Right forelimb (tissue), 1 donor: Measurements from ENCODE around the gene ATP5PD.
"Not testable (repeated sequence)": the region's sequence is repeated elsewhere in the genome, so short reads cannot be mapped to it uniquely, and the experiment has no call there.

Experiments used
- DNase-seq: peaks from one replicate; pipeline ENCODE4 v3.0.0-alpha.2; 2018

ATP5PD gene

DNA sequence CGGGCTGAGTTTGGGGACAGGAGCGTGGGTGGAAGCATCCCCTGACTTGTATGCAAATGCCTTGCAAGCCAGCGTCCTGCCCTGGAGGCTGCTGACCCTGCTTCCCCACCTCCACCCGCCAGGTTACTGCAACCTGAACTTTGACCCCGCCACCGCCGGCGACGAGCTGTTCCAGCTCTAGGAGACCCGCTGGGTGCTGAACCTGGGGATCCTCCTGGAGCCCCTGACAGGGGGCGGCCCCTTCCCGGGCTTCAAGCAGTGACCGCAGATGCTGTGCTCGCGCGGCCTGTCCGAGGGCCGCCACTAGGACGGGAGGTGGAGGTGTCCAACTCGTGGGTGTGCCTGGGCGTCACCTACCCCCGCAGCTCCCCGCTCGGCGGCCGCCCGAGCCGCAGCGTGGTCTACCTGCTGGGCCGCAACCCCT lies 30.3 kb upstream of the ATP5PD start:
- DNase-seq: no peak

DNA sequence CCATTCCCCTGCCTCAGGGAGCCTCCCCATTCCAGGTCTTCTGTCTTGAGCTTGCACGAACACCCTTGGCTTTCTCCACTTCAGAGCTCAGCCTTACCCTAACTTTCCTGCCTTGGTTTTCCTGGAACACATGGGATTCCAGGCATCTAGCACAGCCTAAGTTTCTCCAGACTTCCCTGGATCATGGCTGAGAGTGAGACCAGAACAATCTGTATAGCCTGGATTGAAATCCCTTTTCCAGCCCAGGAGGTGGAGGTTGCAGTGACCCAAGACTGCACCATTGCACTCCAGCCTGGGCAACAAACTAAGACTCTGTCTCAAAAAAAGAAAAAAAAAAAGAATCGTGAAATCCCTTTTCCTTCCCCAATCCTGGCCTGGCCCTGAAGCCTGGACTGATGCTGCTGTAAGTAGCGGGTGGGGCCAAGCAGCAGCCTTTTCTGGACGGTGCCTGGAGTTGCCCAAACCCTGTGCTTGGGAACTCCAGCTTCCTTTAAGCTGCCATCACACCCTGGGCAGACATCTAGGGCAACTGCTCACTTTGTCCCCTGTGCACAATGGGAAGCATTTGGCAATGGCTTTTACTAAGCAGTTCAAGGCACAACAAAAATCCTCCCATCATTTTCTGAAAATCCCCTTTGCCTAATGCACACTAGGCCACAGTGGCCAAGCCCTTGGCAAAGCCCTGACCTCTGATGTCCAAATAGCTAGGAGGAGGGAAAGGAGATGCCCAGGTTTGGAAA lies 29.0 kb upstream of the ATP5PD start:
- DNase-seq: no peak

DNA sequence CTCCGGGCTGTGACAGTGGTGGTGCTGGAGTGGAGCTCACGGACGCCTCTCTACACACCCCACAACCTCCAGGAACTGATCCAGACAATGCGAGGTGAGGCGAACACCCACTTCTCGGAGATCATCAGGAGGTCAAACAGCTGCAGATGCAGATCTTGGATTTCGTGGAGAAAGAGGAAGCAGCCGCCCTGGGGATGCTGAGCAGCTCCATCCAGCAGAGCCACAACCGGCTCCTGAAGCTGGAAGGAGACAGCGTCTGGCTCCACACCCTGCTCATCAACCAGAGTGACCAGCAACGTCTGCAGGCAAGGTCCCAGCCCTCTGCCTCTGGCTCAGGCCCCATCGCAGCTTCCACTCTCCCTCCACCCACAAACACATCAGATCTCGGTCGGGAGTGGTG lies 27.8 kb upstream of the ATP5PD start:
- DNase-seq: no peak

DNA sequence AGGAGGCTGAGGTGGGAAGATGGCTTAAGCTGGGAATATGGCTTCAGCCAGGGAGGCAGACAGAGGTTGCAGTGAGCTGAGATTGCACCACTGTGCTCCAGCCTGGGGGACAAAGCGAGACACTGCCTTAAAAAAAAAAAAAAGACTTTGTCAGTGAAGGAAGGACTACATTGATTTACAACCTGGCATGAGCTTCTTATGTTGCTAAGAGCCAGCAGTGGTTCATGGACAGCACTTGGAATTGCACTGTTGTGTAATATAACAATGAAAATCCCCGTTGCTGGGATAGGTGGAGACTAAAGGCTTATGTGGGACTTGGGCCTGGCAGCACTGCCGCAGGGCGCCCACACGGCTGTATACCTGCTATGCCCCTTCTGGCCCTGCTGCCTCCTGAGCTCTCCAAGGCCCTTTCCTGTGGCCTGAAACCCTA lies 26.9 kb upstream of the ATP5PD start:
- no peak for DNase-seq

DNA sequence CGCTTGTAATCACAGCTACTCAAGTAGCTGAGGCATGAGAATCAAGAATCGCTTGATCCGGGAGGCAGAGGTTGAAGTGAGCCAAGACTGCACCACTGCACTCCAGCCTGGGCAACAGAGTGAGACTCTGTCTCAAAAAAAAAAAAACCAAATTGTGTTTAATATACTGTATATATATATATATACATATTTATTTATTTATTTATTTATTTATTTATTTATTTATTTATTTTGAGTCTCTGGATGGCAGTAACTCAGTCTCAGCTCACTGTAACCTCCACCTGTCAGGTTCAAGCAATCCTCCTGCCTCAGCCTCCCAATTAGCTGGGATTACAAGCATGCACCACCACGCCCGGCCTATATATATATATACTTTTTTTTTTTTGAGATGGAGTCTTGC lies 26.1 kb upstream of the ATP5PD start:
- not testable (repeated sequence) for DNase-seq

DNA sequence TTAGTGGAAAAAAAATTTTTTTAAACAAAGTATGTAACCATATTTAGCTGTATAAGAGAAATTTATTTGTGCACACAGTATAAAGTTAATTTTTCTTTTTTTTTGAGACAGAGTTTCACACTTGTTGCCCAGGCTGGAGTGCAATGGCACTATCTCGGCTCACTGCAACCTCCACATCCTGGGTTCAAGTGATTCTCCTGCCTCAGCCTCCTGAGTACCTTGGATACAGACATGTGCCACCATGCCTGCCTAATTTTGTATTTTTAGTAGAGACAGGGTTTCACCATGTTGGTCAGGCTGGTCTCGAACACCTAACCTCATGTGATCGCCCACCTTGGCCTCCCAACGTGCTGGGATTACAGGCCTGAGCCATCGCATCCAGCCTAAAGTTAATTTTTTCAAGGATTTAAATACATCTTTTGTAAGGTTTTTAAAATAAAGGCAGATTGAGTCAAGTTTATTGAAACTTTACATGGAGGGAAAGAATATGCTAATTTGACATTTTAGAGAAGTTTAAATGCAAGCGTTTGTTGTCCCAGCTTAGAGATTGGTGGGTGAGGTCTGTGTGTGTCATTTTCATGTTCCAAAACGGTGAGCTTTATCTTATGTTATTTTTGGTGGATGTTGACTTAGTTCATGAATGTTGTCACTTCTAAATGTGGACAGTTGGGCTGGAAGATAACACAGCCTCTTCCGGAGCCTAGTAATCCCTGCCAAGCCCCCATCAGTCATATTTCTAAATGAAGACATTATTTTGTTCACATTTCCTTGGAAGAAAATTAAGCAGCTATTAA lies 24.9 kb upstream of the ATP5PD start:
- not testable (repeated sequence) for DNase-seq

DNA sequence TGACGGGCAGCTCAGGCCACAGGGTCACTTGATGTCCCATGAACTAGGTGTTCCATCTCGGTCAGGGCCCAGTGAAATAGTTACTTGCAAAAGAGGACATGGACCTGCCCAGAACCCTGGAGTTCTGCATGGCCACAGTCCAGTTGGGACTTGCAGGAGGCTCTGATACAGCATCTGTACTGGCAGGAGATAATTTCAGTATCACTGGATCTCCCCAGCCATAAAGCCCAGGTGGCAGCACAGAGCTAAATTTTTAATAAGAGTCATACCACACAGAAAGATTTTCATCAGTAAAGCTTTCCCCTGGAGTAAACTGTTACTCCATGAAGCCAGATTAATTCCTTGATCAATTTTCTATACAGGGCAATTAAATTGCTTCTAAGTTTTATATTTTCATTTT lies 23.0 kb upstream of the ATP5PD start:
- DNase-seq: no peak

DNA sequence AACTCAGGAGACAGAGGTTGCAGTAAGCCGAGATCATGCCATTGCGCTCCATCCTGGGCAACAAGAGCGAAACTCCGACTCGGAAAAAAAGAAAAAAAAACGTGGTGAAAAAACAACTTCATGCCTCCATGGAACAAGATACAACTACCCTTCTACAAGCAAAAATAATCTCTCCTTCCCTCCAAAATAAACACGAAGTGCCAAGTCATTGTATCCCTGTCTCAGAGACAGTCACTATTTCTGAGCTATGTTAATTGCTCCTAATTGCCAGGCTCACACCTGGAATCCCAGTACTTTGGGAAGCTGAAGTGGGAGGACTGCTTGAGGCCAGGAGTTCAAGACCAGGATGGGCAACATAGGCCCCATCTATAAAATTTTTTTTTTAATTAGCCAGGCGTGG lies 22.0 kb upstream of the ATP5PD start:
- no peak for DNase-seq

DNA sequence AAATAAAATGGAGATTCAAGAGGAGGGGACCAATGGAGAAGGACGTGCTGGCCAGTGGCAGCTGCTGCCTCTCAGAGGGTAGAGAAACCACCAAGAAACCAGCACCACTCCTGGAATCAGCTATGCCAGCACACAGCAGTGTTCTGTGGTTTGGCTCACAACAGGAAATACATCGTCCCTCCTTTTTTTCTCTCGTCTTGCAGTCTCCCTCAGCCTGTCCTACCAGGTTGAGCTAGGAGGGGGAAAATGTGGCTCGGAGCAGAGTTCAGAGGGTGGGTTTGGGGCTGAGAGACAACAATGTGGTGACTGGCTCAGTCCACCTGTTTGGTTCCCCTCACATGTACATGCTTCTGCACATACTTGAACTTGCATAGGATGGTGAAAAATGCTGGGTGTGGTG lies 21.1 kb upstream of the ATP5PD start:
- DNase-seq: no peak

DNA sequence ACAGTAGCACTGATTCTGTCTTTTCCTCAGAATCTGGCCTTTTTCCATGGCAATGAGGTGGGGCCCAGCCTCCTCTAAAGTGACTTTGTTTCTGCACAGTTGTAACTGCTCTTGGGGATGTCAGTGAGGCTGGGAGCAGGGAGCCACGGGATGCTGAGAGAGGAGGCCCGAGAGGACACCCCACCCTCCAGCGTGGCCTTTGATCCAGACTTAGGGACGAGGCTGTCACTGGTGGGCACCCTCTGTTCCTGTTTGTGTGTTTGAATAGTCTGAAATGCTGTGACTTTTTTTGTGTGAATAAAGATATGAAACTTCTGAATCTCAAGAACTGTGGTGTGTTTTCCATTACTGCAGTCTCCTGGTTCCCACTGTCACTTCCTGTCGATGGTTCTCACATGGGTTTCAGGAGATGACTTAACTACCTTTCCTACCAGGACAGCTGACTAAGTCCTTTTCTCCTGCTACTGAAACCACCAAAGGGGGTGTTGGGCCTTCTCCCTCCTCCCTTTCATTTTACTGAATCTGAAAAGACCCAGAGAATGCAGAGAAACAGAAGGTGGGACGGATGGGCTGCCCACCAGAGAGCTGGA lies 18.9 kb upstream of the ATP5PD start:
- no peak for DNase-seq

DNA sequence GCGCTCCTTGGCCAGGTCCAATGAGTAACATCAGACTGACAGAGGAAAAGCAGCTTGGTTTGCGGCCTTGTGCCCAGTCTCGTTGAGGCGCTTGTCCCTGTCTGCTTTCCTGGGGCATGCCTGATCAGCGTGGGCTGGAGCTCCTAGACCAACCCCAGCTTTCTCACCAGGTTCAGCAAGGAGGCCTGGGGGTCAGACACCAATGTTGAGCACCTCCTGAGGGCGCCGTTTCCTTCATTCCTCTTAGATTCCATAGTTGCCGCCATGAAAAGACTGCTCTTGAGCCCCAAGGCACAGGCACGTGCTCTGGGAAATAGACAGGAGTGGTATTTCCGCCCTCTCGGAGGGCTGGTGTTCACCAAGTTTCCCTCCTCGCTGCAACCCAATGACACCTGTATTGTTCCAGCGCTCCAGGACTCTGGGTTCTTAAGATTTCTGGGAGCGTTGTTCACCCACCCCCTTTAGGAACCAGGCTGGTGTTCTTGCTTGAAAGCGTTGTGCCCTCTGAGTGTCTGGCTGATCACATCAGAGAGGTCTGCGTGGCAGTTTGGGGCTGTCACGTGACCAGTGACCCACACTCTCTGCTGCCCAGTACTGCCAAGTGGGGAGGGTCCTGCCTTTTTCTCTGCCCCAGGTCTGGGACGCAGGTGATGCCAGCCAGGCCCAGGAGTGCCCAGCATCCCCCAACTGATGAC lies 18.2 kb upstream of the ATP5PD start:
- no peak for DNase-seq

DNA sequence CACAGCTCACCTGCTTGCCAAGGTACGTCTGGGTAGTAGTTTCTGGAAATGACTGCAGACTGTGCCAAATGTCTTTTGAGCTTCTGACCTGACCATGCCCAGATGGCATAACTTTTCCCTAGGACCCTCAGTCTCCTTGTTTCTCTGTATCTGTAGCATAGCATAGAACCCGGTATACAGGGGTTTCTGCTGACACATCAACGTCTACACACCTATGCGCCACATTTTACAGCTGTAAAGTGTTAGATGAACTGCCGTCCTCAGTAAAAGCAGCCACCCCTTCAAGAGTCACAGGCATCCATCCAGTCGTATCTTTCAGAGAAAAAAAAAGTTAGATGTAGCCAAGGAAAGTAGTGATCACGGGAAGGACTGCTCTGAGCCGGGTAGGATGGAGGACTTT lies 17.7 kb upstream of the ATP5PD start:
- no peak for DNase-seq

DNA sequence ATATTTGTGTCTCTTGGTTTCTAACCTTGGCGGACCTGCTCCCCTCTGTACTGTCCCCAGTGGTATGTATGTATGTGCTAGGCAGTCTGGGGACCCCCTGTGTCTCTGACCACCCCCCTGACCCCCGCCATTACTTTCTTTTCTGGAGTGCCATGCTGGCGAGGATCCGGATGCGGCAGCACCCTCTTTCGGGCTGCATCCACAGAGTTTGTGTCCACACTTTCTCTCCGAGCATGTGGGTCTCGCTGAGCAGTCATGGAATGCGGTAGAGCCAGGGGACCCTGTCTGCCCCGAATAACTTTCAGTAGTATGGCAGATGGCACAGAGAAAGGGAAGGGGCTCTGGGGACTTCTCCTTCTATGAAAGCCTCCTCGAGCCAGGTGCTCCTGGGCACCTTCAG lies 17.3 kb upstream of the ATP5PD start:
- DNase-seq: no peak

DNA sequence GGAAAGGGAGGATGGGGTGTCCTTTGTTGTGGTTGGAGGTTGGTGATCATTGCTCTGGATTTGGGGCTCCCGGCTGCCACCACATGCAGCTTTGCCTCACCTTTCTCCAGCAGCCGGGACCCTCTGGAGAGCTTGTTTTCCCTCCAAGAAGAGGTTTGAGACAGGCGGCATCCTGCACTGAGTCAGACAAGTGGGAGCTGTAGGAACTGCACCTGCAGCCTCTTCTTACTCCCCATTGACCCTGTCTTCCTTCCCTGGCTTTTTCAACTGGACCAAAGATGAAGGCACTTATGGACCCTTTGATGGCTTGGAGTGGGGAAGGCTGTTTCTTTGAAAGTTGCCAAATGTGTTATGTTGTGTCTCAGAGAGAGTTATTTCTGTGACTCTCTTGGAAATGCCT lies 16.9 kb upstream of the ATP5PD start:
- DNase-seq: no peak

DNA sequence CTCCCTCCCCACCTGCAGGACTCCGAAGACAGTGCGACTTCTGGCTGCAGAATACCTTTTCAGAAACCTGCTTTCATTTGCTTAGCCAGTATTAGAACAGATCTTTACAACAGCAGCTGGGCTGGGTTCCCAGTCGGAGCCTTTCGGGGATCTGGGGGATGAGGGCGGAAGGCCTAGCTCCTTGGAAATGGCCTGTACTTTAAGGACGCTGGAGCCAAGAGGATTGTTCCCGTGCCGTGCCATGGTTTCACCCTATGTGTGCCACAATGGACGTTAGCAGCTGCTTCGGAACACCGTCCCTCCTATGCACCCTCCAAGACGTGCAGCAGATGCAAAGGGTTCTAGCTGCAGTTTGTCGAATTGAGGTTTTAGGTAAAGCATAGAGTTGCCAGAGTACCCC lies 16.4 kb upstream of the ATP5PD start:
- no peak for DNase-seq

DNA sequence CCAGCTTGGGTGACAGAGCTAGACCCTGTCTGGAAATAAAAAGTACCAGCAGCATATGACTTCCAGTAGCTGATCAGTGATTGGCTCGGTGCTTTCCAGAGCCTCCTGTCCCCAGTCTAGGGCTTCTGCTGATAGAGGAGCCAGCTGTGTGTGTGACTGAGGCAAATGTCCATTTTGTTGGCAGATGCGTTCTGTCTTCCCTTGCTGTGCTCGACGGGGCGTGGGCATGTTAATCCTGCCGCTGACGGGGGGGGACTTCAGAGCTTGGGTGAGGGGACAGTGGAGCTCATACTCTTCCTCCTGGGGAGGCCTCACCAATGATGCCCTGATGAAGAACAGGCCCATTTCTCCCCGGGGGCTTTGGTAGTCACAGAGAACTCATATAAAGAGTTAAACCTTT lies 14.8 kb upstream of the ATP5PD start:
- DNase-seq: no peak

DNA sequence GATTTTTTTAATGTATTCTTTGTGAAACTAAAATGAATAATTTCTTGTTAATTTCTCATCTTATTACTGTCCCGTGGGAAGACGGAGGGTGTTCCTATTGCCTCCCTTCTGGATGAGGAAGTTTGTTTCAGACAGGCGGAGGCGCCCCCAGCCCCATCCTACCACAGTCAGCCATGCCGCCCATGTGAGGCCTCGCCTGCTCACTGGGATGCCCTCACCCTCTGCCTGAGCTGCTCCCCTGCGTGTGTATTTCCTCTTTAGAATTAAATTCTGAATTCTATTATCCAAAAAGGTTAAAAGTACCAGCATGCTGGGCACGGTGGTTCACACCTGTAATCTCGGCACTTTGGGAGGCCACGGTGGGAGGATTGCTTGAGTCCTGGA lies 14.3 kb upstream of the ATP5PD start:
- no peak for DNase-seq

DNA sequence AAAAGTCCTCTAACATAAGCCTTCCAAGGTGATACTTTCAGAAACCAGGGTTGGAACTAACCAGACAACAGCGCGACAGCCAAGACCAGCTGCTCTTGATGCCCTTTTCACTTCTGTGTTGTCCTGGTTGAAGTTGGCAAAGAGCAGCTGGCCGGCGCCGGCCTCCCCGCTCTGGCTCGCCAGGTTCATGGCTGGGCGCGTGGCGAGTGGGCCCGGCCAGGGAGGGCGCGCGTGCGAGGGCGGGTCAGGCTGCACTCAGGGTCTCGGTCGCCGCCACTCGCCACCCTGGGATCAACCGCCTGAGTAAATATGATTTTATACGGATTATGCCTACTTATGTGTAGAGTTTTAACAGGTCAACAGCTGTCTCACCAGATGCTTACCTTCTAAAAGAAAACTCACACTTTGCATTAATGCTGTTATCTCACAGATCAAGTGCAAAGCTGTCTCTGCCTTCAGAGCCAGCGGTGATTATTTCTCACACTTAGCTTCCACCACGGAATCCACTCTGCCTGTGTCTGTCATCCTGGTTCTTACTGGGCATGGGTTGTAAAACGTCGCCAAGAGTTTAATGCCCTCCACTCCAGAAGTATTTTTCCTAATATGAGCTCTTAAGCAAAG lies 13.8 kb upstream of the ATP5PD start:
- DNase-seq: no peak

DNA sequence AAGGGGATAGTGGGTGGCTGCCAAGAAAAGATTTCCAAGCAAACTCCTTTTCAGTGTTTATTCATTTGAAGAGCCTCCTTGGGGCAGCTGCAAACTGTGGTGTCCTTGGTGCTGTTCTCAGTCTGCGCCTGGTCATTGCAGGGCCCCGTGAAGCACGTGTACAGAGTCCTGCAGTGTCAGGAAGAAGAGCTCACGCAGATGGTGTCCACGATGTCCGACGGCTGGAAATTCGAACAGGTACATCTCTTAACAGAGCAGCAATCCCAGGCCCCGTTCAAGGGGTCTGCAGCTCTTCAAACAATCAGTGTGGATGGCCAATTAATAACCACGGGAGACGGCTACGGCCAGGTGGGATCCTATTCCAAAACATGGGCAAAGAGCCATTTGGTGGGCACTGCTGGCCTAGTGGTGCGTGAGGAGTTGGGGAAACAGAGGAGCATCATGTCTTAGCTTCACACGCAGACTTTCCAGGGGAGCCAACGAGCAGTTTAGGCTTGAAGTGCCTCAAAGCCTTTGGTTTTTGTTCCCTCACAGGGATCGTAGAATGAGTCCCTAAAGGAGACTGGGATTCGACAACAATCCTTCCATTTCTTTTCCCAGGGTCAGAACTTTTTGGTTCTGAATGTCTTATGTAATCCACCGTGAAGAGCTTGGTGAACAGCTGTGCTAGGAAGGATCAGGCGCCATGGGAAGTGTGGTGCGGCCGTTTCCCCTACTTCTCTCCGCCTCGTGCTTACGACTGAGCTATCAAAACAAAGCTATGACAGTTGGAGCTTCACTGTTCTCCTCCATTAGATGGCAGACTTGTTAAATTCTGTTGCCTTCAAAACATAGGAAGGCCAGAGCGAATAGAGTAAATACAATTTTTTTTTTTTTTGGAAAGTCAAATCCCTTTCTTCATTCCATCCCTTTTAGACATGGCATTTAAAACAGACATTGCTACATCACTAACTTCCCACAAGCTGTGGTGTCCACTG lies 12.9 kb upstream of the ATP5PD start:
- DNase-seq: no peak

DNA sequence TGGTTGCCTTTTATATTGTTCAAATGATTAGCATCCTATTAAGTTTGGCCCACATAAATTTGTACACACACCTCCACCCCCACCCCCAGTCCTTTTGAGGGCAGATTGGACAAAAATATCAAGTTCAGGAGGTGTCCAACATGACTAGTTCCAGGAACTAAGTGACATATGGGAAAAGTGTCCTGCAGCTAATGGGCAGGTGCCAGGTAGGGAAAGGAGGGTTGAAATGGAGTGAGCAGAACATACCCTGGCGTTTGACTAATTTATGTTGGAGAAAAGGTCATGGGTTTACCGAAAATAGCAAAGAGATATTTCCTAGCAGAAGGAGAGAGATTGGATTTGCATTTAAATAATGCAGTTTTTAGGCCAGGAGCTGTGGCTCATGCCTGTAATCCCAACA lies 5.2 kb upstream of the ATP5PD start:
- DNase-seq: no peak

DNA sequence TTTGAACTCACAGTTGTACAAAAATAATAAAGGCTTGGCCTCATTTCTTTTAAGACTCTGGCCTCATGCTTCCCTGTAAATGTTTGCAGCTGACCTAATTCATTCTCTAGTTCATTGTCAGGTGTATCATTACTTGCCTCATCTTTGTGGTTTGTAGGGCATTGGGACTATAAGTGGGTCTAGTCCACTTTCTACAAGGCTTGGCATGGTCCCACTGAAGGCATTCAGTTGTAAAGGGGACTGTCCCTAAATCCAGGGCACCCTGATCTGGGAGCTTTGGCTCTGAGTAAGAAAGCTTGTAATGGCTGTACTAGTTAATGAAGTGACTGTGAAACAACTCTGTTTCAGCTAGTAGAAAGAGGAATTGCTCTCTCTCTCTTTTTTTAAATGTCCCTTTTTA lies 2.9 kb upstream of the ATP5PD start:
- no peak for DNase-seq

DNA sequence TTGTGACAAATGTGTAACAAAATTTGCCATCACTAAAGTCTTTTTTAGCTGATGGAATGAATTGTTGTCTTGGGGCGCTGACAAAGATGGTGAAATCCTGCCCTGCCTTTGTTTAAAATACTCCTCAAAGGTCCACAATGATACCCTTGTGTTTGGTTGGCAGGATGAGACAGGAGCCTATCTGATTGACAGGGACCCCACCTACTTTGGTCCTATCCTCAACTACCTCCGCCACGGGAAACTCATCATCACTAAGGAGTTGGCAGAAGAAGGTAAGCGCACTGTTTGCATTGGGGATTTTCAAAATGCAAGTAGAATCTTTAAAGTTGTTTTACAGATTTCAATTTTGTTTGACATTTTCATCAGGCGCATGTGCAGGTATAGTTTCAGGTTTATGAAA lies 2.3 kb upstream of the ATP5PD start:
- DNase-seq: no peak
